Fibroblast of lung (primary cell): ENCODE data around the gene GLB1L3.

Experiments used
- EZH2 ChIP-seq: IDR thresholded peaks from 2 replicates; pipeline ENCODE4 v1.5.1; 2012; ENCODE audit warnings: low read length, control low read depth, mild to moderate bottlenecking; ENCODE audit errors: missing control alignments
- TF ChIP-seq, protein P1 (sequence below), 2 donors: IDR thresholded peaks in 1 of 2; conservative IDR thresholded peaks in 1 of 2; 1 replicate in 1 of 2; 2 replicates in 1 of 2; pipeline ENCODE4 v1.5.1; 2011 to 2012; ENCODE audit warnings: low read length in 2 of 2, control low read depth in 1 of 2, inconsistent platforms in 1 of 2, low read depth in 1 of 2, mild to moderate bottlenecking in 1 of 2

DNA sequence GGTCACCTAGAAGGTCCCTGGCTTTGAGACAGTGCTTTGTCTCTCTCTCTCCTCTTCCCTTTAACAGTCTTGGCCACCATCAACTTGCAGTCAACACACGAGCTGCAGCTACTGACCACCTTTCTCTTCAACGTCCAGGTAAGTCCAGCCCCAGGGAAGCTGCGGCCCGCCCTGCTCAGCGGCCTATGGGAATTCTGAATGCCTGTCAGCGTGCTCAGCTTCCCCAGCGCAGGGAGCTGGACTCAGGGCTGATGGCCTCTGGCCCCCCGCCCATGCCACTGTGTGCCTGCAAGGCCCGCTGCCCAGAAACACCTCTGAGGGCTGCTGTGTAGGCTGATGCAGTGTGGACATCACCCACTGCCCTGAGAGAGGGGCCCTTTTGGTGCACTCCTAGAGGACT is 88.1 kb downstream of the GLB1L3 start:
- TF ChIP-seq, protein P1, sequence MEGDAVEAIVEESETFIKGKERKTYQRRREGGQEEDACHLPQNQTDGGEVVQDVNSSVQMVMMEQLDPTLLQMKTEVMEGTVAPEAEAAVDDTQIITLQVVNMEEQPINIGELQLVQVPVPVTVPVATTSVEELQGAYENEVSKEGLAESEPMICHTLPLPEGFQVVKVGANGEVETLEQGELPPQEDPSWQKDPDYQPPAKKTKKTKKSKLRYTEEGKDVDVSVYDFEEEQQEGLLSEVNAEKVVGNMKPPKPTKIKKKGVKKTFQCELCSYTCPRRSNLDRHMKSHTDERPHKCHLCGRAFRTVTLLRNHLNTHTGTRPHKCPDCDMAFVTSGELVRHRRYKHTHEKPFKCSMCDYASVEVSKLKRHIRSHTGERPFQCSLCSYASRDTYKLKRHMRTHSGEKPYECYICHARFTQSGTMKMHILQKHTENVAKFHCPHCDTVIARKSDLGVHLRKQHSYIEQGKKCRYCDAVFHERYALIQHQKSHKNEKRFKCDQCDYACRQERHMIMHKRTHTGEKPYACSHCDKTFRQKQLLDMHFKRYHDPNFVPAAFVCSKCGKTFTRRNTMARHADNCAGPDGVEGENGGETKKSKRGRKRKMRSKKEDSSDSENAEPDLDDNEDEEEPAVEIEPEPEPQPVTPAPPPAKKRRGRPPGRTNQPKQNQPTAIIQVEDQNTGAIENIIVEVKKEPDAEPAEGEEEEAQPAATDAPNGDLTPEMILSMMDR (conservative IDR thresholded peaks at IDR 0.05 in 1 of 2, IDR thresholded peaks at IDR 0.05 in 1 of 2; ENCODE audit: low read depth in 1 of 2, low read length in 2 of 2), result no peak
- TF ChIP-seq EZH2, result no peak
